K562 (cell line): ENCODE measurements around the gene ACAT2. TPM values are rescaled to one million over a fixed set of nuclear protein-coding genes. Genes with fewer than 3 reads are reported as not detected.

Experiments
- ARID1B ChIP-seq: fragments of 450-650 bp; IDR thresholded peaks from 2 replicates; pipeline ENCODE4 v1.6.1; 2016; ENCODE audit warnings: antibody characterized with exemption, mild to moderate bottlenecking, inconsistent platforms
- BCLAF1 ChIP-seq, 2 experiments: fragments of 450-650 bp in 1 of 2; IDR thresholded peaks; 2 replicates each; pipeline ENCODE4 v1.6.1; 2011 to 2017; ENCODE audit warnings: low read depth in 2 of 2, antibody characterized with exemption in 1 of 2, borderline replicate concordance in 1 of 2, low read length in 1 of 2, mild to moderate bottlenecking in 1 of 2, mixed read lengths in 1 of 2; ENCODE audit not compliant: control insufficient read depth in 1 of 2
- GTF2E2 ChIP-seq: fragments of 200-800 bp; sonication (Bioruptor generic); IDR thresholded peaks from 2 replicates; pipeline ENCODE4 v1.6.1; 2016; ENCODE audit warnings: missing genetic modification characterization, missing compliant biosample characterization
- JUNB ChIP-seq: fragments of 450-650 bp; formaldehyde crosslinking; conservative IDR thresholded peaks from 2 replicates; pipeline ENCODE4 v1.4.0; 2020; ENCODE audit warnings: mild to moderate bottlenecking
- KLF13 ChIP-seq: fragments of 450-650 bp; IDR thresholded peaks from 2 replicates; pipeline ENCODE4 v1.6.1; 2016; ENCODE audit warnings: missing genetic modification characterization, low read depth, mild to moderate bottlenecking, missing compliant biosample characterization, moderate library complexity, borderline replicate concordance
- MTA2 ChIP-seq: fragments of 450-650 bp; IDR thresholded peaks from 2 replicates; pipeline ENCODE4 v1.6.1; 2016; ENCODE audit warnings: low read depth
- MYBL2 ChIP-seq, 2 experiments: fragments of 450-650 bp in 1 of 2; sonication (generic) in 1 of 2; formaldehyde crosslinking in 1 of 2; IDR thresholded peaks; 2 replicates each; pipeline versions ENCODE4 v1.6.1 to v1.8.1; 2017 to 2022; ENCODE audit warnings: borderline replicate concordance in 1 of 2, inconsistent platforms in 1 of 2, low read depth in 1 of 2, mild to moderate bottlenecking in 1 of 2, missing genetic modification reagents in 1 of 2, moderate library complexity in 1 of 2
- NCOA2 ChIP-seq, 2 experiments: fragments of 450-650 bp; IDR thresholded peaks; 2 replicates each; pipeline ENCODE4 v1.6.1; 2018; ENCODE audit warnings: mild to moderate bottlenecking in 2 of 2, moderate library complexity in 1 of 2; ENCODE audit not compliant: partially characterized antibody in 2 of 2
- NFIX ChIP-seq: fragments of 250-450 bp; sonication (Bioruptor Pico); IDR thresholded peaks from 2 replicates; pipeline ENCODE4 v1.4.0; 2020; ENCODE audit warnings: low read depth, mild to moderate bottlenecking, moderate library complexity
- NFRKB ChIP-seq: fragments of 450-650 bp; IDR thresholded peaks from 2 replicates; pipeline ENCODE4 v1.6.1; 2016; ENCODE audit warnings: low read depth
- NR2C2 ChIP-seq, 2 experiments: fragments of 200-800 bp in 1 of 2; sonication (Bioruptor generic) in 1 of 2; sonication (generic) in 1 of 2; formaldehyde crosslinking in 1 of 2; IDR thresholded peaks; 2 replicates each; pipeline versions ENCODE4 v1.6.1 to v1.8.0; 2016 to 2022; ENCODE audit warnings: mild to moderate bottlenecking in 1 of 2, missing compliant biosample characterization in 1 of 2, missing genetic modification characterization in 1 of 2, missing genetic modification reagents in 1 of 2
- PHF8 ChIP-seq: fragments of 200-600 bp; sonication (generic); IDR thresholded peaks from 2 replicates; pipeline ENCODE4 v1.6.1; 2012; ENCODE audit warnings: mixed run types, mild to moderate bottlenecking, inconsistent platforms, low read length, moderate library complexity, borderline replicate concordance
- SIN3B ChIP-seq: fragments of 450-650 bp; IDR thresholded peaks from 2 replicates; pipeline ENCODE4 v1.6.1; 2017; ENCODE audit warnings: low read depth, mild to moderate bottlenecking, moderate library complexity
- SIRT6 ChIP-seq: IDR thresholded peaks from one replicate; pipeline ENCODE4 v1.6.1; 2012; ENCODE audit warnings: low read depth, mild to moderate bottlenecking, control low read depth, inconsistent platforms, low read length, moderate library complexity
- TRIM25 ChIP-seq: fragments of 450-650 bp; IDR thresholded peaks from 2 replicates; pipeline ENCODE4 v1.7.0; 2016; ENCODE audit warnings: borderline replicate concordance
- ZNF512 ChIP-seq: IDR thresholded peaks from 2 replicates; pipeline ENCODE4 v1.6.1; 2016; ENCODE audit warnings: missing genetic modification characterization, missing compliant biosample characterization
- ZNF561 ChIP-seq: fragments of 450-650 bp; formaldehyde crosslinking; conservative IDR thresholded peaks from 2 replicates; pipeline ENCODE4 v1.4.0; 2020; ENCODE audit warnings: mild to moderate bottlenecking, moderate library complexity
- ZNF586 ChIP-seq: fragments of 450-650 bp; formaldehyde crosslinking; conservative IDR thresholded peaks from 2 replicates; pipeline ENCODE4 v1.4.0; 2020; ENCODE audit warnings: mild to moderate bottlenecking, moderate library complexity
- polyA plus RNA-seq, 8 experiments: library from polyadenylated mRNA; depleted of rRNA in 4 of 8; stranded (reverse) in 5 of 8; unstranded in 3 of 8; fragments of >200 nt; fragmentation: Nextera tagmentation in 2 of 8; fragmentation: Illumina TruSeq in 1 of 8; extraction: Ambion mirVana in 2 of 8; extraction: Trizol in 1 of 8; gene quantifications; 2 replicates each; pipeline versions ENCODE4 v1.2.1 to v1.2.3, GENCODE V29; 2011 to 2014; ENCODE audit warnings: inconsistent platforms in 1 of 8, missing spikeins in 1 of 8
- total RNA-seq, 7 experiments: library from RNA; depleted of rRNA in 6 of 7; stranded (reverse); fragments of >200 nt in 6 of 7; fragmentation: Illumina TruSeq in 2 of 7; extraction: Trizol in 2 of 7; gene quantifications; 2 replicates each; pipeline versions ENCODE4 v1.2.1 to v1.2.3, GENCODE V29; 2011 to 2021; ENCODE audit warnings: low replicate concordance in 1 of 7

ACAT2 gene
- total and polyA plus RNA-seq, 9 of the 15 experiments (the other 6 are each of a cell fraction or from before 2014, with no cell fraction given), result 63.0 to 309 (median 144) TPM

GRCh38 chr6:159726918-159727716 is 34.7 kb upstream of the ACAT2 start, which contains the start of gene WTAP (continued):
- TF ChIP-seq GTF2E2 (tag) (peak; percentile 97), SIRT6 (no peak), NR2C2 (CRISPR knock-in tag; IDR thresholded peaks at IDR 0.05) (peak; percentile 99), NR2C2 (tag; IDR thresholded peaks at IDR 0.05) (peak; percentile 100), MYBL2 (IDR thresholded peaks at IDR 0.05; ENCODE audit: low read depth) (0 out of 2 replicates have a peak, but pooled peaks have one; percentile 38), MYBL2 (CRISPR knock-in tag; IDR thresholded peaks at IDR 0.05; ENCODE audit: borderline replicate concordance) (no peak), ARID1B (peak; percentile 57), ZNF561 (CRISPR knock-in tag) (no peak), MTA2 (peak; percentile 80), BCLAF1 (IDR thresholded peaks at IDR 0.05; ENCODE audit: borderline replicate concordance in 1 of 2, control insufficient read depth in 1 of 2, low read depth in 2 of 2, low read length in 1 of 2) (peak in 1 of 2 experiments; percentile 47; a peak in 1 of 4 replicates), SIN3B (peak; percentile 54), TRIM25 (no peak), NFIX (CRISPR knock-in tag) (no peak), JUNB (CRISPR knock-in tag) (no peak), NFRKB (peak; percentile 98), PHF8 (peak; percentile 99), ZNF586 (no peak), KLF13 (tag) (peak; percentile 93), ZNF512 (tag) (no peak), NCOA2 (IDR thresholded peaks at IDR 0.05; ENCODE audit: partially characterized antibody in 2 of 2) (no peak)
